K562 (cell line): ENCODE measurements around the gene EPSTI1. TPM values are rescaled to one million over a fixed set of nuclear protein-coding genes. Genes with fewer than 3 reads are reported as not detected.

Experiments
- ATAC-seq: fragments of 200-7000 bp; cut with Tn5 transposase; 3 replicates; pipeline ENCODE4 v1.9.1; 2020; ENCODE audit warnings: moderate library complexity
- BruUV-seq: library from RNA; stranded (reverse); fragments of 400-500 nt; replicated peaks from 2 replicates; lab custom pipeline; 2021; lab: Mats Ljungman, UMichigan
- CTCF ChIA-PET: fragments of 300-600 bp; formaldehyde crosslinking; extraction: SDS; loops from one replicate; lab custom pipeline; 2021; ENCODE audit warnings: low intra/inter-chr PET ratio; lab: Yijun Ruan, JAX
- POLR2A ChIA-PET: fragments of 300-600, 350-650 bp; sonication (Branson Sonifier 250); formaldehyde crosslinking; extraction: SDS; loops from one replicate; lab custom pipeline; 2021; ENCODE audit warnings: antibody characterized with exemption, inconsistent platforms; lab: Yijun Ruan, JAX
- DNase-seq, 4 experiments: peaks; one replicate each; pipeline versions ENCODE4 v3.0.0 to v3.0.0-alpha.2; 2011 to 2018; ENCODE audit warnings: low spot score in 3 of 4, mixed read lengths in 3 of 4; ENCODE audit errors: extremely low read depth in 1 of 4
- FAIRE-seq: peaks from 2 replicates; lab custom pipeline; 2011; peaks lifted over from hg19 to GRCh38; lab: Jason Lieb, UNC
- H2AFZ ChIP-seq: 2 replicates; pipeline ENCODE4 v1.6.0; 2011; ENCODE audit warnings: low read depth, low read length, control low read depth, inconsistent platforms
- H3K27ac ChIP-seq: fragments of 200-600 bp; 3 replicates; pipeline ENCODE4 v1.8.0; 2011; ENCODE audit warnings: low read depth, mild to moderate bottlenecking, control low read depth, inconsistent platforms, low read length, moderate library complexity, mixed read lengths; ENCODE audit errors: extremely low read depth
- H3K27me3 ChIP-seq, 2 experiments: fragments of 300-600 bp in 1 of 2; 2 replicates in 1 of 2; 3 replicates in 1 of 2; pipeline versions ENCODE4 v1.6.0 to v1.8.0; 2011; ENCODE audit warnings: inconsistent platforms in 2 of 2, low read length in 2 of 2, mild to moderate bottlenecking in 1 of 2, mixed read lengths in 1 of 2, moderate library complexity in 1 of 2; ENCODE audit not compliant: control insufficient read depth in 2 of 2, insufficient read depth in 2 of 2
- H3K36me3 ChIP-seq: fragments of 300-600 bp; 3 replicates; pipeline ENCODE4 v1.8.0; 2011; ENCODE audit warnings: mild to moderate bottlenecking, low read length, inconsistent platforms; ENCODE audit not compliant: control insufficient read depth, insufficient read depth
- H3K4me1 ChIP-seq, 2 experiments: fragments of 200-600 bp in 1 of 2; replicated peaks in 1 of 2; 2 replicates in 1 of 2; 3 replicates in 1 of 2; pipeline versions ENCODE4 v1.5.1 to v1.8.0; 2011; ENCODE audit warnings: inconsistent platforms in 2 of 2, low read length in 2 of 2, mild to moderate bottlenecking in 1 of 2, mixed read lengths in 1 of 2, moderate library complexity in 1 of 2; ENCODE audit not compliant: control insufficient read depth in 2 of 2, insufficient read depth in 2 of 2
- H3K4me2 ChIP-seq: 2 replicates; pipeline ENCODE4 v1.6.1; 2011; ENCODE audit warnings: low read length, control low read depth, inconsistent platforms, mixed read lengths; ENCODE audit not compliant: insufficient read depth
- H3K4me3 ChIP-seq: fragments of 200-600 bp; sonication (generic), shearing (Covaris generic); 2 replicates; pipeline ENCODE4 v1.5.1; 2016; ENCODE audit warnings: control low read depth, inconsistent platforms
- H3K79me2 ChIP-seq: fragments of 200-600 bp; 3 replicates; pipeline ENCODE4 v1.8.0; 2011; ENCODE audit warnings: low read length, inconsistent platforms; ENCODE audit not compliant: control insufficient read depth, insufficient read depth
- H3K9ac ChIP-seq, 2 experiments: 2 replicates each; pipeline versions ENCODE4 v1.6.0 to v1.6.1; 2011; ENCODE audit warnings: low read depth in 2 of 2, low read length in 2 of 2, control low read depth in 1 of 2, inconsistent platforms in 1 of 2, mild to moderate bottlenecking in 1 of 2, mixed read lengths in 1 of 2; ENCODE audit not compliant: insufficient read depth in 1 of 2
- H3K9me1 ChIP-seq: one replicate; pipeline ENCODE4 v1.6.0; 2011; ENCODE audit warnings: inconsistent platforms, mild to moderate bottlenecking, low read length, moderate library complexity; ENCODE audit not compliant: control insufficient read depth, insufficient read depth
- H3K9me3 ChIP-seq: replicated peaks from 2 replicates; pipeline ENCODE4 v1.5.1; 2011; ENCODE audit warnings: low read depth, low read length, inconsistent platforms; ENCODE audit not compliant: control insufficient read depth, insufficient read depth
- H4K20me1 ChIP-seq: replicated peaks from 2 replicates; pipeline ENCODE4 v1.6.1; 2011; ENCODE audit warnings: low read length, inconsistent platforms, mixed read lengths; ENCODE audit not compliant: control insufficient read depth, insufficient read depth
- BRD4 ChIP-seq: fragments of 200-600 bp; sonication (generic); IDR thresholded peaks from 2 replicates; pipeline ENCODE4 v1.6.1; 2017; ENCODE audit warnings: inconsistent platforms
- BRD9 ChIP-seq: fragments of 450-650 bp; IDR thresholded peaks from 2 replicates; pipeline ENCODE4 v1.6.1; 2018; ENCODE audit warnings: low read depth; ENCODE audit not compliant: partially characterized antibody
- CEBPB ChIP-seq: fragments of 450-650 bp; IDR thresholded peaks from 2 replicates; pipeline ENCODE4 v1.6.1; 2016; ENCODE audit warnings: missing genetic modification characterization, missing compliant biosample characterization
- CHD1 ChIP-seq: fragments of 200-600 bp; sonication (generic); IDR thresholded peaks from one replicate; pipeline ENCODE4 v1.6.1; 2012; ENCODE audit warnings: mild to moderate bottlenecking, moderate library complexity, low read length, inconsistent platforms
- MBD1 ChIP-seq: fragments of 250-450 bp; sonication (Bioruptor Pico); IDR thresholded peaks from 2 replicates; pipeline ENCODE4 v1.8.0; 2022; ENCODE audit warnings: inconsistent platforms
- NFIX ChIP-seq: fragments of 250-450 bp; sonication (Bioruptor Pico); IDR thresholded peaks from 2 replicates; pipeline ENCODE4 v1.4.0; 2020; ENCODE audit warnings: low read depth, mild to moderate bottlenecking, moderate library complexity
- PTRF ChIP-seq: fragments of 450-650 bp; IDR thresholded peaks from 2 replicates; pipeline ENCODE4 v1.6.1; 2016; ENCODE audit warnings: mild to moderate bottlenecking, missing genetic modification characterization, missing compliant biosample characterization
- PURB ChIP-seq: sonication (generic); formaldehyde crosslinking; IDR thresholded peaks from 2 replicates; pipeline ENCODE4 v1.9.0; 2021; ENCODE audit warnings: low read depth, mild to moderate bottlenecking, missing genetic modification reagents
- RFX5 ChIP-seq: IDR thresholded peaks from 2 replicates; pipeline ENCODE4 v1.6.1; 2011; ENCODE audit warnings: low read depth, mild to moderate bottlenecking, improper control_type of control experiment, low read length
- SMARCB1 ChIP-seq: IDR thresholded peaks from 2 replicates; pipeline ENCODE4 v1.6.1; 2011; ENCODE audit warnings: improper control_type of control experiment, low read depth; ENCODE audit not compliant: insufficient read length
- SUPT5H ChIP-seq: fragments of 450-650 bp; IDR thresholded peaks from 2 replicates; pipeline ENCODE4 v1.6.1; 2016
- USF2 ChIP-seq: sonication (generic); formaldehyde crosslinking; IDR thresholded peaks from 2 replicates; pipeline ENCODE4 v1.5.0; 2020; ENCODE audit warnings: missing genetic modification reagents
- ZC3H4 ChIP-seq: sonication (generic); formaldehyde crosslinking; IDR thresholded peaks from 2 replicates; pipeline ENCODE4 v1.9.0; 2021; ENCODE audit warnings: missing genetic modification reagents, borderline replicate concordance
- ZNF274 ChIP-seq: IDR thresholded peaks from 2 replicates; pipeline ENCODE4 v1.6.1; 2011; ENCODE audit warnings: low read depth, mild to moderate bottlenecking, low read length, moderate library complexity, borderline replicate concordance
- ZNF324 ChIP-seq: fragments of 250-450 bp; sonication (Bioruptor Pico); IDR thresholded peaks from 2 replicates; pipeline ENCODE4 v1.4.0; 2020; ENCODE audit warnings: mild to moderate bottlenecking
- WGBS: fragments of 100-300 bp; shearing (Covaris generic); methylation state at CpG from one replicate; pipeline ENCODE4 v1.1.6; 2016; ENCODE audit warnings: low coverage, mixed read lengths; ENCODE audit not compliant: insufficient coverage; ENCODE audit errors: missing lambda C conversion rate; 5-methylcytosine and 5-hydroxymethylcytosine counted together
- in situ Hi-C: fragments of 300-500 bp; cut with MboI; formaldehyde crosslinking; loops from 4 replicates; pipeline ENCODE4 v1.15.0; 2018; ENCODE audit warnings: inconsistent platforms, mixed read lengths
- intact Hi-C: fragments of 100-400 bp; cut with micrococcal nuclease; formaldehyde crosslinking; loops from 2 replicates; pipeline ENCODE4 v1.14.2; 2022
- polyA plus RNA-seq, 8 experiments: library from polyadenylated mRNA; depleted of rRNA in 4 of 8; stranded (reverse) in 5 of 8; unstranded in 3 of 8; fragments of >200 nt; fragmentation: Nextera tagmentation in 2 of 8; fragmentation: Illumina TruSeq in 1 of 8; extraction: Ambion mirVana in 2 of 8; extraction: Trizol in 1 of 8; gene quantifications; 2 replicates each; pipeline versions ENCODE4 v1.2.1 to v1.2.3, GENCODE V29; 2011 to 2014; ENCODE audit warnings: inconsistent platforms in 1 of 8, missing spikeins in 1 of 8
- total RNA-seq, 7 experiments: library from RNA; depleted of rRNA in 6 of 7; stranded (reverse); fragments of >200 nt in 6 of 7; fragmentation: Illumina TruSeq in 2 of 7; extraction: Trizol in 2 of 7; gene quantifications; 2 replicates each; pipeline versions ENCODE4 v1.2.1 to v1.2.3, GENCODE V29; 2011 to 2021; ENCODE audit warnings: low replicate concordance in 1 of 7

The EPSTI1 gene
- total and polyA plus RNA-seq, 9 of the 15 experiments (the other 6 are each of a cell fraction or from before 2014, with no cell fraction given), result 0.18 to 1.0 TPM; not detected in 7

- CTCF ChIA-PET, result no interaction called here
These were observed 99.3 kb downstream of the EPSTI1 start for GRCh38 chr13:42892760-42893159.

More at GRCh38 chr13:42892760-42893159, 99.3 kb downstream of the EPSTI1 start:
- 0% methylated on average over 3 of the region's 3 CpGs for WGBS
- ATAC-seq, result no peak
- Histone ChIP-seq H3K4me3 (no peak overlapping the region), H3K36me3 (no peaks in the 10 kb centered on the region), H3K79me2 (no peaks in the 10 kb centered on the region), H3K27me3 (no peaks in the 10 kb centered on the region), H3K27ac (no peak overlapping the region), H4K20me1 (no peaks in the 10 kb centered on the region), H3K9ac (no peak overlapping the region)
- in situ Hi-C loops, result no loop called here
- intact Hi-C loops, result no loop called here
- FAIRE-seq, result no peak
- no peak for TF ChIP-seq ZC3H4 (CRISPR knock-in tag)
- no peak for TF ChIP-seq ZNF274
- TF ChIP-seq ZNF324 (CRISPR knock-in tag), result no peak
- no peak for TF ChIP-seq USF2
- no peak for TF ChIP-seq SUPT5H
- no peak for TF ChIP-seq BRD9
- no peak for TF ChIP-seq CHD1
- TF ChIP-seq BRD4, result no peak
- no peak for TF ChIP-seq CEBPB (tag)
- TF ChIP-seq MBD1, result no peak
- TF ChIP-seq SMARCB1, result no peak
- TF ChIP-seq PTRF, result no peak
- no peak for TF ChIP-seq PURB
- no peak for TF ChIP-seq NFIX (CRISPR knock-in tag)
- TF ChIP-seq RFX5, result no peak
- TF ChIP-seq, all 486 proteins: peak for 0
- Histone ChIP-seq H3K9me1 (no peaks in the 10 kb centered on the region), H2AFZ (no peak overlapping the region), H3K4me2 (no peak overlapping the region), H3K9me3 (no peaks in the 10 kb centered on the region), H3K4me1 (no peaks in the 10 kb centered on the region)
- no TSS peak for BruUV-seq
- no peak for DNase-seq
- POLR2A ChIA-PET, result no interaction called here
